Skeletal muscle satellite cell (primary cell): ENCODE measurements around the gene PEX14.

Experiments used
- H3K27me3 ChIP-seq: 2 replicates; pipeline ENCODE4 v1.7.0; 2013; ENCODE audit warnings: low read length; ENCODE audit not compliant: control insufficient read depth, insufficient read depth
- H3K36me3 ChIP-seq: 2 replicates; pipeline ENCODE4 v1.7.0; 2013; ENCODE audit warnings: mild to moderate bottlenecking, control low read depth, low read length; ENCODE audit not compliant: insufficient read depth
- H3K4me1 ChIP-seq: 2 replicates; pipeline ENCODE4 v1.7.0; 2013; ENCODE audit warnings: low read length; ENCODE audit not compliant: control insufficient read depth, insufficient read depth
- H3K4me2 ChIP-seq: 2 replicates; pipeline ENCODE4 v1.7.0; 2013; ENCODE audit warnings: mild to moderate bottlenecking, low read length
- H3K4me3 ChIP-seq: 2 replicates; pipeline ENCODE4 v1.7.0; 2013; ENCODE audit warnings: low read length
- H3K9ac ChIP-seq: 2 replicates; pipeline ENCODE4 v1.7.0; 2013; ENCODE audit warnings: mild to moderate bottlenecking, low read depth, low read length, moderate library complexity
- H3K9me3 ChIP-seq: replicated peaks from 2 replicates; pipeline ENCODE4 v1.7.0; 2013; ENCODE audit warnings: mild to moderate bottlenecking, control low read depth, low read length

Gene PEX14

GRCh38 chr1:10617931-10618885 is 143.5 kb downstream of the PEX14 start:
- Histone ChIP-seq H3K4me3 (no peak overlapping the region), H3K27me3 (no peaks in the 10 kb centered on the region), H3K4me1 (no peaks in the 10 kb centered on the region), H3K4me2 (no peak overlapping the region), H3K9ac (no peak overlapping the region), H3K9me3 (no peaks in the 10 kb centered on the region), H3K36me3 (peaks cover 4% of the 10 kb centered on the region)

DNA sequence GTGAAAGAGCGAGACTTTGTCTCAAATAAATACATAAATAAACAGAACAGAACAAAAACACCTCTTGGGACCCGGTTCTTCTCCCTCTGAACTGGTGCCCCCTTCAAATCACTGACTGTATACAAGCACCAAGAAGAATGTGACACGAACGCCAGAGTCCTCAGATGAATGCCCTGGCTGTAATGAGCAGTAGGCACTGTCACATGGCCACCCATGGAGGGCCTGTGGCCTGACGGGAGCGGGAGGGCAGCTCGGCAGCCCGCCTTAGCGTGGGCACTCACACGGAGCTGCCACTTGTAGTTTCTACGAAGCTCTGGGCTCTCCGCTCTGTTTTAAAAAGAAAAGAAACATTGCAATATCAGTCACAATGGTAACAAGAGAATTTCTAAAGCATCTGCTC is 146.0 kb downstream of the PEX14 start:
- Histone ChIP-seq H3K27me3 (no peaks in the 10 kb centered on the region), H3K36me3 (peaks cover 8% of the 10 kb centered on the region)

DNA sequence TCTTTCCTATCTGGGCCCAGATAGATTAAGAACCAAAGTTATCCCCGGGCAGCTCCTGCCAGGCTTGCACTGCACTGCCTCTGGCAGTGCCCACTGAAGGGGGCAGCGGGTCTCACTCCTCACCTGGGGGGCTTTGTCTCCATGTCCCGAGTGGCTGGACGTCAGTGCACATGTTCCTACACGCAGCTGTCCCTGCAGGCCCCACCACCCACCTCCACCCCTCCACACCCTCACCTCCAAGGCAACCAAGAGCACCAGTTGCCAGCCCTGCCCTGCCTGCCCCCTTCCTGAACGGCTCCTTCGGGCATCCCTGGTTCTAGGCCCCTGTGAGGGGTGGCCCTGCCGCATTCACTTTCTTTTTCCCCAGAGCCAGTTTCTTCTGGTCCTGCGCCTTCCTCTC is 147.2 kb downstream of the PEX14 start:
- H3K27me3 ChIP-seq = no peaks in the 10 kb centered on the region
- no peak overlapping the region for H3K9ac ChIP-seq
- no peak overlapping the region for H3K4me3 ChIP-seq
- peaks cover 8% of the 10 kb centered on the region for H3K36me3 ChIP-seq
- H3K4me1 ChIP-seq = no peaks in the 10 kb centered on the region
- H3K4me2 ChIP-seq = no peak overlapping the region
- H3K9me3 ChIP-seq = no peaks in the 10 kb centered on the region

More for the DNA sequence above, 146.0 kb downstream of the PEX14 start:
- no peaks in the 10 kb centered on the region for H3K4me1 ChIP-seq
- H3K9me3 ChIP-seq = no peaks in the 10 kb centered on the region
- H3K4me3 ChIP-seq = no peak overlapping the region
- H3K9ac ChIP-seq = no peak overlapping the region
- no peak overlapping the region for H3K4me2 ChIP-seq

GRCh38 chr1:10622910-10623685 is 148.3 kb downstream of the PEX14 start:
- no peak overlapping the region for H3K9ac ChIP-seq
- H3K9me3 ChIP-seq = no peaks in the 10 kb centered on the region
- H3K4me1 ChIP-seq = no peaks in the 10 kb centered on the region
- H3K36me3 ChIP-seq = peaks cover 8% of the 10 kb centered on the region
- no peak overlapping the region for H3K4me2 ChIP-seq
- H3K27me3 ChIP-seq = no peaks in the 10 kb centered on the region
- no peak overlapping the region for H3K4me3 ChIP-seq

DNA sequence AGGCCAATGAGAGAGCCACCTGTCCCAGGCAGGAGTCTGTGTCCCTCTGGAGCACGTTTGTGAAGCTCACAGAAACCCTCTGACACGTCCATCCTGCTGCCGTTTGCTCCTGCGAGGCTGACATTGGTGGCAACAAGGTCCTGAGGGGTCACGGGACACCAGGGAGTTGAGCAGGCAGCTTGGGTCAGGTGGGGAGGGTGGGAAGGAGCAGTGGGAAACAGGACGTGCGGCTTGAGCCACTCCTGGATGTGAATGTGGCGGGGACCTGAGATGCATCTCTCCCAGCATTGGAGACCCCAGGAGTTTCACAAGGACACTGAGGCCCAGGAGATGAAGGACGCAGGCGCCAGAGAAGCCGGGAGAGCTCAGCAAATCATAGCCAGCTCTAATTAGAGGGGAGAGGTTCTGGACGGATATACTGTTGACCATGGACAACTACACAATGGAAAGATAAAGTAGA is 149.0 kb downstream of the PEX14 start:
- Histone ChIP-seq H3K27me3 (no peaks in the 10 kb centered on the region), H3K36me3 (peaks cover 4% of the 10 kb centered on the region), H3K4me1 (no peaks in the 10 kb centered on the region), H3K9ac (no peak overlapping the region), H3K9me3 (no peaks in the 10 kb centered on the region), H3K4me2 (no peak overlapping the region), H3K4me3 (no peak overlapping the region)

DNA sequence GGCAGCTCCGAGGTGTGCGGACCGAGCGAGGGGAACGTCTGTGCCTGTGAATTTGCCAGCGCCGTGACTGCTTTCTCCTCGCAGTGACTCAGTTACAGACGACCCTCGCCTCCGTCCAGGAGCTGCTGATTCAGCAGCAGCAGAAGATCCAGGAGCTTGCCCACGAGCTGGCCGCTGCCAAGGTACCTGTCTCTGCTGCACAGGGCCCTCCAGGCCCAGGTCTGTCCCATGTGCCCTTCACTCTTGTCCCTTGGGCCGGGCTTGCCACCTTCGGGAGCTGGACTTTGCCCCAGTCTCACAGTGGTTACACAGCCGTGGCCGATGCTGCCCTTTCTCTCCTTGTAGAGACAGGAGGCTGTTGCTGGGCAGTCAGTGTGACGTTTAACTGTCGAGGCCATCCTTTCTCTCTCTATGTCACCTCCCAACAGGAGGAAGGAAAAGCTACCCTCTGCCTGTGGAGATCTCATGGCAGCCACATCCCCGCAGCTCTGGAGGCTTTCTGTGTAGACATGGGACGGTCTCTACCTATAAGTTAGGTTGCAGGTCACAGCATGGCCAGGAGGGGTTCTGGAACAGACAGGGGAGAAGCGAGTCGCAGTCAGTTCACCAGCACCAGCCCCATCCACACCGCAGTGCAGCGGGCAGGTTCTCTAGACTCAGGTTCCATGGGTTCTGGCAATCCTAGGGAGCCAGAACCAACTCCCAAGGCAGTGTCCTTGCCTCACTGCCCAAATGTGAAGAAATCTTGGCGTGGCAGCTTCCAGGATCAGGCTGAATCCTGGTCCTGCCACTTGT is 149.7 kb downstream of the PEX14 start:
- no peaks in the 10 kb centered on the region for H3K27me3 ChIP-seq
- H3K4me1 ChIP-seq = no peaks in the 10 kb centered on the region
- no peak overlapping the region for H3K9ac ChIP-seq
- peaks cover 4% of the 10 kb centered on the region for H3K36me3 ChIP-seq
- no peaks in the 10 kb centered on the region for H3K9me3 ChIP-seq
- no peak overlapping the region for H3K4me3 ChIP-seq
- no peak overlapping the region for H3K4me2 ChIP-seq

DNA sequence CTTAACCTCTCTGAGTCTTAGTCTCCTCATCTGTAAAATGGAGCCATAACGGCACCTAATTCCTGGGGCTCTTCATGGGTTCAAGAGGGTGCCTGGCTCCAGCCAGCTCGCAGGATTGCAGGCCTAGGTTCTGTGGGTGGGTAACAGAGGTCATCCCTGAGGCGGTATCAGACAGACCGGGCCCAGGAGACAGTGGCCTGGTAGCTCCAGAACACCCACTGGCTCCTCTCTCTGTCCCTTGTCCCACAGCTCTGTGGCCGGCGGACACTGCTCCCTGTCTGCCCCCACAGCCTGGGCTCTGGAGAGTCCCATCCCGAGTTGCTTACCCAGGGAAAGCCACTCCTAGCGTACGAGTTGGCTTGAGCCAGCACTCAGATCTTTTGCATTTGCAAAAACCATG is 150.3 kb downstream of the PEX14 start:
- H3K4me1 ChIP-seq = no peaks in the 10 kb centered on the region
- H3K4me3 ChIP-seq = no peak overlapping the region
- H3K4me2 ChIP-seq = no peak overlapping the region
- peaks cover 4% of the 10 kb centered on the region for H3K36me3 ChIP-seq
- H3K9me3 ChIP-seq = no peaks in the 10 kb centered on the region
- H3K27me3 ChIP-seq = no peaks in the 10 kb centered on the region
- H3K9ac ChIP-seq = no peak overlapping the region

DNA sequence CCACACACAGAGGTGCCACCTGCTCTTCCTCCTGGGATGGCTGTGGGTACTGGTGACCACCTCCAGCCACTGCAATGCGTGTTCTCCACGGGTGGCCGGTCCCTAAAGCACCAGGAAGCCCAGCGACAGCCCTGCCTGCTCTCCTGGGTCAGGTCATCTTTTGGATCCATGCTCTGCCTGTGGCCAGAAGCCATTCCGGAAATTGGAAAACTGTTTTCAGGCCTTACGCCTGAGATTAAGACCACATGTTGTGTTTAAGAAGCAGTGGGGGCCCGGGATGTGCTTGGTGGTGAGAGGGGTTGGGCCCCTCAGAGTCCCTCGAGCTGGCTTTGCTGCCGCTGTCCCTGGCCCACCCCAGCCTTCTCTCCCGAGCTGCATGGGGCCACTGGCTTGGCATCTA is 150.8 kb downstream of the PEX14 start:
- Histone ChIP-seq H3K4me2 (no peak overlapping the region), H3K9ac (no peak overlapping the region), H3K4me3 (no peak overlapping the region), H3K36me3 (peaks cover 4% of the 10 kb centered on the region), H3K27me3 (no peaks in the 10 kb centered on the region), H3K9me3 (no peaks in the 10 kb centered on the region), H3K4me1 (no peaks in the 10 kb centered on the region)

DNA sequence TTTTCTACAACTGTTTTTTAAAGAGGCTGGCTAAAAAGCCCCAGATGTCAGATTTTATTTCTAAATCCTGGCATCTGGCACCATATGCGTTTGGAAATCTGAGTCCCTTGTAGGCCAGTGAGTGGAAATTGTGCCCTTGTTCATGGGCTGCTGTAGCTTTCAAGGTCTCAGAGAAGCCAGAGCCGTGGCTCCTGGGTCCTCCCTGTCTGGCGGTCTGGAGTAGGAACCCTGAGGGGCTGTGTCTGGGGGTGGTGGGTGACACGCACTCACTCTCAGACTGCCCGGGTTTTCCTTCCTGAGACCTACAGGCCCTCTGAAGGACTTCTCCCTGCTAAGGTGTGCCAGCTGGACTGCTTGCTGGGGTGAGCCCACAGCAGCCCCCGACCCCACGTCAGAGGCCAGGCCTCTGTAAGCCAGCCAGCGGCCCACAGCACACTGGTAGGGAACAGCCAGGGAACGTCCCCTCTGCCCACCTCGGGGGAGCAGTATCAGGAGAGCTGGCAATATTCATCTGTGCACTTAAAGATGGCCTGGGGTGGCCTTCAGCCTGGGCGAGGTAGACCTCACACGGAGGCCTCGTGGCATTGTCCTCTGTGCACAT is 151.5 kb downstream of the PEX14 start:
- no peak overlapping the region for H3K4me2 ChIP-seq
- no peak overlapping the region for H3K4me3 ChIP-seq
- H3K36me3 ChIP-seq = peaks cover 4% of the 10 kb centered on the region
- no peaks in the 10 kb centered on the region for H3K4me1 ChIP-seq
- H3K9ac ChIP-seq = no peak overlapping the region
- no peaks in the 10 kb centered on the region for H3K27me3 ChIP-seq
- H3K9me3 ChIP-seq = no peaks in the 10 kb centered on the region

- Histone ChIP-seq H3K9ac (no peak overlapping the region), H3K4me1 (no peaks in the 10 kb centered on the region), H3K4me3 (no peak overlapping the region), H3K27me3 (no peaks in the 10 kb centered on the region), H3K4me2 (no peak overlapping the region), H3K36me3 (peaks cover 4% of the 10 kb centered on the region), H3K9me3 (no peaks in the 10 kb centered on the region)
Observed at GRCh38 chr1:10626791-10627410, 152.2 kb downstream of the PEX14 start.
